GM12892 (cell line): ENCODE measurements around the gene SMG6.
"Not testable (repeated sequence)": the region's sequence is repeated elsewhere in the genome, so short reads cannot be mapped to it uniquely, and the experiment has no call there.

Experiments used
- DNase-seq: peaks from one replicate; pipeline ENCODE4 v3.0.0; 2011; ENCODE audit not compliant: insufficient read length
- FAIRE-seq: peaks from 2 replicates; lab custom pipeline; 2011; peaks lifted over from hg19 to GRCh38; lab: Jason Lieb, UNC
- POLR2A ChIP-seq: IDR thresholded peaks from 2 replicates; pipeline ENCODE4 v1.6.1; 2011; ENCODE audit warnings: low read depth, low read length, control low read depth
- POLR2AphosphoS5 ChIP-seq: IDR thresholded peaks from 2 replicates; pipeline ENCODE4 v1.6.1; 2011; ENCODE audit warnings: low read depth, low read length, control low read depth
- TAF1 ChIP-seq: IDR thresholded peaks from 2 replicates; pipeline ENCODE4 v1.6.1; 2011; ENCODE audit warnings: low read depth, mild to moderate bottlenecking, control low read depth, low read length, borderline replicate concordance

The SMG6 gene

DNA sequence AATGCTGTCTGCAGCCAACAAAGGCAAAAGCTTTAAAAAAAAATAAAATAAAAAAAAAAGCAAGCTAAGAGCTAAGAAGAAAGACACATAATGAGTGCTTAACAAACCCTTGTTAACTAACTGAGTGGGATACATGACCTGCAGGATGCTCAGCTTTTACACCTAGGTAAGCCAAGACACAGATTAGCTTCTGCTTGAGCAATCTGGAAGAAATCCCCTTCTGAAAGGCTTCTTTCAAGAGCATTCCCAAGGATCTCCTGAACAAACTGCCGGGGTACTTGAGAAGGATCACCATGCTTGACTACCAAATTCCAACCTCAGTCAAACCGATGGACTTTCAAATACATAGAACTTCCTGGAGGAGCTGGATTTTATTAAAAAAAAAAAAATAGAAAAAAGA is 92.9 kb downstream of the SMG6 start:
- FAIRE-seq (no peak), DNase-seq (no peak)
- TF ChIP-seq POLR2A (no peak), POLR2AphosphoS5 (no peak), TAF1 (no peak)

DNA sequence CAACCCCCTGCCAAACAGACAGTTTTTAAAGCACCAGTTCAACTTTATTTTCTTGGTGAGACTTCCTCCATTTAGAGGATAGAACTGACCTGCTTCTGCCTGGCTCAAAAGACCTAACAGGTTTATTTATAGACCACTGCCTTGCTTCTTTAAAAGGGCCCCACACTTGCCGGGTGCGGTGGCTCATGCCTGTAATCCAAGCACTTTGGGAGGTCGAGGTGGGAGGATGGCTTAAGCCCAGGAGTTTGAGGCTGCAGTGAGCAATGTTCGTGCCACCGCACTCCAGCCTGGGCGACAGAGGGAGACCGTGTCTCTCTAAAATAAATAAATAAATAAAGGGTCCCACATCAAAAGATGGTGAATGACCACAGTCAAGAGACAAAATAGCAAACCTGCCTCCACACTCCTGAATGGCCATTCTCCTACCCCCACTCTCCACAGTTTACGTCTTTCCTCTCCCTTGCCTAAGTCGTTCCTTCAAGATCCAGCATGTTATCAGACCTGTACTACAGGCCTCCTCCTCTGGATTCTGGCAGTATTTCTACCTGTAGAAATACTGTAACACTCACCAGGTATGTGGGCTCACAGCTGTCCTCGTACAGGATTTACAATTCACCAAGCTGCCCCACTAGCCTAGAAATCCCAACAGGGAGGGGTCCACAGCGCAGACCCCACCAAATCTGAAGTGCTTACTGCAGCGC is 95.6 kb downstream of the SMG6 start:
- FAIRE-seq (no peak), DNase-seq (no peak)

DNA sequence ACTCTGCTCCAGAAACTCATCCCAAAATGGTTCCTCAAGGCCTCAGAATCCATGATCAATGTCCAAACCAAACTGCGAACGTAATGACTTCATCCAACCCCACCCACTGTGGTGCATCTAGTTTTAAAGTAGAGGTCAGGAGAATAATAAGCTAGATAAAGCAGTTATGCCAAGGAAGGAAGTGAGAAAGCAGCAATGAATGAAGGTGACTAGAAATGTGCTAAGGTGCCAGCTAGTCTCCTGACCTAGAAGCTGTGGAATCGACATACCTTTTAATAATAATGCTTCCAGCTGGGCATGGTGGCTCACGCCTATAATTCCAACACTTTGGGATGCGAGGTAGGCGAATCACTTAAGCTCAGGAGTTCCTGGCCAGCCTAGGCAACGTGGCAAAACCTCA is 99.2 kb downstream of the SMG6 start:
- FAIRE-seq (no peak), DNase-seq (no peak)
- TF ChIP-seq POLR2AphosphoS5 (no peak), TAF1 (no peak), POLR2A (no peak)

More for the DNA sequence above, 95.6 kb downstream of the SMG6 start:
- TF ChIP-seq TAF1: no peak
- TF ChIP-seq POLR2AphosphoS5: no peak
- no peak for TF ChIP-seq POLR2A

DNA sequence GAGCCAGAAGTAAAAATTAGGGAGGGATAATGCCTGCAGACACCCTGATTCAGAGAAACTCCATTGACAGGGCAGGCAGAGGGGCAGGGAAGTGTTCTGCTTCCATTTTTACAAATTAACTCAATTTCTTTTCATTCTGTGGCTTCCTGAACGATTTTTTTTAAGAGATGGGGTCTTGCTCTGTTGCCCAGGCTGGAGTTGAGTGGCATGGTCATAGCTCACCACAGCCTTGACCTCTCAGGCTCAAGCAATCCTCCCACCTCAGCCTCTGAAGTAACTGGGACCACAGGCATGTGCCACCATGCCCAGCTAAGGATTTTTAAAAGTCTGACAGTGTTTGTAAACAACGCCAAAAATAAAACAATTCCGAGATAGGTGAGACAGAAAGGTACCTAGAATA is 99.8 kb downstream of the SMG6 start:
- TF ChIP-seq POLR2AphosphoS5: no peak
- TF ChIP-seq TAF1: no peak
- no peak for TF ChIP-seq POLR2A
- DNase-seq: no peak
- no peak for FAIRE-seq

DNA sequence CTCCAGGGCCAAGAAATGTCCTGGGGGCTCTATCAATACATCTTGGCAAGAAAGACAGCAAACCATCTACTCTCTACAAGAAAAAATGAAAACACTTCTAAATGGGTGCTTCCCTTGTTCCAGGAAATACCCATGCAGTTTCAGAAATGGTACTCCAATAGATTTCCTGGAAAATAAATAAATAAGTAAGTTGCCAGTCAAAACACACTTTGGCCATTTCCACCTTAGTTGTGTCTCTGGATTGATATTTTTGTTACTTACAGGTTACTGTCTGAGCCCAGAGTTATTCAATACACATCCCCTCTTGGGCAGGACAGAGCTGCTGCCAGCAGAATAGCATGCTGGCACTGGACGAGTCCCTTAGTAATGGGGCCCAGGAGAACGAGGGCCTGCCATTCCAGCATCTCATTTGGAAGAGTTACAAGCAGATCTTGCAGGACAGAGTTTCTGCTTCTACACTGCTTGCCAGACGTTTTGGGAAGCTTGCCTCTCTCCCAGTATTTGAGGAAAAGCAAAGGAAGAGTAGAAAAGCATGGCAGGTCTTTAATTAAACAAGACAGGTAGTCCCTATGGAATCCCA is 100.5 kb downstream of the SMG6 start:
- FAIRE-seq: peak; percentile 24
- no peak for TF ChIP-seq TAF1
- no peak for TF ChIP-seq POLR2A
- no peak for TF ChIP-seq POLR2AphosphoS5
- DNase-seq: no peak

DNA sequence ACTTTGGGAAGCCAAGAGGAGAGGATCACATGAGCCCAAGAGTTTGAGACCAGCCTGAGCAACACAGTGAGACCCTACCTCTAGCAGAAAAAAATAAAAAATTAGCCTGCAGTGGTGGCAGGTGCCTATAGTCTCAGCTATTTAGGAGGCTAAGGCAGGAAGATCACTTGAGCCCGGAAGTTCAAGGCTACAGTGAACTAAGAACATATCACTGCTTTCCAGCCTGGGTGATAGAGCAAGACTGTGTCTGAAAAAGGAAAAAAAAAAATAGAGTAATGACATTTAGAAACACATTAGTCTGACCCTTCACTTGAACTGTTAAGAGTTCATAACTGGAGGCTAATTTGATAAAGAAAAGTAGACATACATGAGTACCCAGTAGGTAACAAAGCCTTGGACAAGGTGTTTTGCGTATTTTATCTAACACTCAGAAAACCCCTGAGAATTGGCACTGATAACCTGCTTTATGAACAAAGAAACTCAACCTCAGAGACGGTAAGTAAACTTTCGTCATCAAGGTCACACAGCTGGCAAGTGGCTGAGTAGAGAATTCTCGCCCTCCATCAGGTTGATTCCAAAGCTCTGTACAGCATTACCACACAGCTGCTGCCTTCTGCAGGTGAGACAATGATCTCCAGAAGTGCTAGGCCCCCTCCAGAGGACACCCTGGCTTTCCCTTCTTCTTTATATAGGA is 101.1 kb downstream of the SMG6 start:
- DNase-seq: no peak
- TF ChIP-seq TAF1 (no peak), POLR2AphosphoS5 (no peak), POLR2A (no peak)
- no peak for FAIRE-seq

DNA sequence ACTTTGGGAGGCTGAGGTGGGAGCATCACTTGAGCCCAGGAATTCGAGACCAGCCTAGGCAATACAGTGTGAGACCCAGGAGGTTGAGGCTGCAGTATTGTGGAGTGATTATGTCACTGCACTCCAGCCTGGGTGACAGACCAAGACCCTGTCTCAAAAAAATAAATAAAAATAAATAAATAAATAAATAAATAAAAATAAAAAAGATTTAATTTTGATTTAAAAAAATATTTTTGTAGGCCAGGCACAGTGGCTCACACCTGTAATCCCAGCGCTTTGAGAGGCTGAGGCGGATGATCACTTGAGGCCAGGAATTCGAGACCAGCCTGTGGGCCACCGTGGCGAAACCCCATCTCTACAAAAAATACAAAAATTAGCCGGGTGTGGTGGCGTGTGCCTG is 104.2 kb downstream of the SMG6 start:
- not testable (repeated sequence) for FAIRE-seq, DNase-seq

- FAIRE-seq (no peak), DNase-seq (no peak)
- TF ChIP-seq TAF1 (no peak), POLR2A (no peak), POLR2AphosphoS5 (no peak)
These were observed 104.7 kb downstream of the SMG6 start for GRCh38 chr17:2198927-2199326.

- TF ChIP-seq POLR2AphosphoS5 (no peak), TAF1 (no peak), POLR2A (no peak)
- DNase-seq: no peak
- FAIRE-seq: no peak
These were observed 106.3 kb downstream of the SMG6 start for GRCh38 chr17:2197271-2197670.

- DNase-seq (no peak), FAIRE-seq (peak; percentile 61)
- TF ChIP-seq TAF1 (no peak), POLR2AphosphoS5 (no peak), POLR2A (no peak)
These were observed 107.9 kb downstream of the SMG6 start for GRCh38 chr17:2195729-2196128.

DNA sequence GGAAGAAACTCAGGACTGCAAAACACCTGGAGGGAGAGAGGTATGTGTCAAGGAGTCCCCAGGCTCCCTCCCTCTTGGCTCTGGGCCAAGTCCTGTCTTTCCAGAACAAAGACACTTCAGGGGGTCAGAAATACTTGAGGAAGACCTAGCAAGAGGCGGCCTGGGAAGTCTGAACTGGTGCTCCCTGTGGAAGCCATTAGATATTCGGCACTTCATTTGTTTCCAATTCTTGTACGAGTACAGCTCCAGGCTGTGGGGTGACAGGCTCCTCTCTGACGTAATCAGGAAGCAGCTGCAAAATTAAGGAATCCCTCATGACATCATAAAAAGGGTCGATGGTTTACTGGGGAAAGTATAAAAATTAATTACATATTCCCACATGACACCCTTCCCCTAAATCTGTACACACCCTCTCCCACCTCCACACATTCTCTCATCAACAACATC is 108.7 kb downstream of the SMG6 start:
- DNase-seq (no peak), FAIRE-seq (no peak)
- TF ChIP-seq TAF1 (no peak), POLR2A (no peak), POLR2AphosphoS5 (no peak)

- peak; percentile 68 for FAIRE-seq
- DNase-seq: no peak
- TF ChIP-seq POLR2A: no peak
- no peak for TF ChIP-seq TAF1
- TF ChIP-seq POLR2AphosphoS5: no peak
These were observed 111.1 kb downstream of the SMG6 start for GRCh38 chr17:2192367-2193057.
